ENCODE data around the gene KIAA2012.

GRCh38 chr2:202158796-202159195, 85.7 kb downstream of the KIAA2012 start:
- TF ChIP-seq CTCF (conservative IDR thresholded peaks at IDR 0.05; ENCODE audit: low read length), result 0 out of 2 replicates have a peak, but pooled peaks have one; percentile 21
- TF ChIP-seq EZH2phosphoT487 (IDR thresholded peaks at IDR 0.05; ENCODE audit: borderline replicate concordance, low read depth, low read length), result no peak
